Activated naive CD4-positive, alpha-beta T cell treated with anti-CD3 and anti-CD28 coated beads, Interleukin-2, amount 10 ng/mL, durations not matched to agents 7 days and 5 days (primary cell): ENCODE results near the gene CYS1.
A peak's percentile ranks its signal among the peaks of the same experiment; 100 is the strongest.

ENCODE experiments used
- CTCF ChIA-PET: fragments of 350-600 bp; sonication (Branson Sonifier 250); formaldehyde crosslinking; loops from one replicate; lab custom pipeline; 2021; ENCODE audit warnings: antibody characterized with exemption; lab: Charles Lee
- DNase-seq: peaks from one replicate; pipeline ENCODE4 v3.0.0-alpha.2; 2020
- H3K27ac Mint-ChIP-seq: one replicate; pipeline ENCODE4 v1.8.0; 2021; ENCODE audit warnings: mild to moderate bottlenecking, moderate library complexity, mixed read lengths
- H3K27me3 Mint-ChIP-seq: one replicate; pipeline ENCODE4 v1.8.0; 2021; ENCODE audit warnings: mild to moderate bottlenecking, mixed read lengths
- H3K36me3 Mint-ChIP-seq: one replicate; pipeline ENCODE4 v1.8.0; 2021; ENCODE audit warnings: mixed read lengths
- H3K4me1 Mint-ChIP-seq: one replicate; pipeline ENCODE4 v1.8.0; 2021; ENCODE audit warnings: mixed read lengths
- H3K4me3 Mint-ChIP-seq: one replicate; pipeline ENCODE4 v1.8.0; 2021; ENCODE audit warnings: mild to moderate bottlenecking, moderate library complexity, mixed read lengths
- H3K9me3 Mint-ChIP-seq: one replicate; pipeline ENCODE4 v1.8.0; 2021; ENCODE audit warnings: mixed read lengths

CYS1 gene

GRCh38 chr2:10079870-10080535, at the start of gene CYS1:
TSS of gene CYS1 (minus strand) at chr2:10080411. CDS start at chr2:10080223, 188 bp downstream.
- H3K27ac Mint-ChIP-seq = peak within 1 kb of the TSS; percentile 53
- no peaks in the 10 kb centered on the region for H3K36me3 Mint-ChIP-seq
- DNase-seq = peak; percentile 41
- H3K27me3 Mint-ChIP-seq = peaks cover 91% of the 10 kb centered on the region
- no peaks in the 10 kb centered on the region for H3K9me3 Mint-ChIP-seq
- CTCF ChIA-PET = interaction anchor here (0.7 to 2.0 kb wide), 5 partner anchors 10 to 361 kb away, joined by 3 to 9 read pairs (median 5); no protein-coding TSS in a partner anchor
- H3K4me1 Mint-ChIP-seq = peaks cover 17% of the 10 kb centered on the region
- H3K4me3 Mint-ChIP-seq = peak within 1 kb of the TSS; percentile 67

GRCh38 chr2:10129490-10129889, 49.3 kb upstream of the CYS1 start:
- Mint-ChIP-seq H3K27ac (peak overlapping the region; percentile 82), H3K4me1 (peaks cover 78% of the 10 kb centered on the region), H3K4me3 (no peak overlapping the region), H3K27me3 (no peaks in the 10 kb centered on the region), H3K9me3 (no peaks in the 10 kb centered on the region), H3K36me3 (peaks cover 74% of the 10 kb centered on the region)
- CTCF ChIA-PET = interaction anchor here (0.6 to 2.3 kb wide), 5 partner anchors 11 to 305 kb away, joined by 3 to 11 read pairs (median 7); no protein-coding TSS in a partner anchor
- DNase-seq = no peak

GRCh38 chr2:10128420-10128819, 48.2 kb upstream of the CYS1 start:
- Mint-ChIP-seq H3K4me1 (peaks cover 84% of the 10 kb centered on the region), H3K27me3 (no peaks in the 10 kb centered on the region), H3K36me3 (peaks cover 81% of the 10 kb centered on the region), H3K27ac (peak overlapping the region; percentile 82), H3K9me3 (no peaks in the 10 kb centered on the region), H3K4me3 (peak overlapping the region; percentile 54)
- no peak for DNase-seq
- CTCF ChIA-PET = interaction anchor here (0.8 to 2.3 kb wide), 6 partner anchors 9 to 281 kb away, joined by 3 to 11 read pairs (median 6); no protein-coding TSS in a partner anchor

GRCh38 chr2:10126632-10127026, 46.4 kb upstream of the CYS1 start:
- CTCF ChIA-PET = interaction anchor here (0.7 to 5.1 kb wide), 5 partner anchors 11 to 308 kb away, joined by 3 to 47 read pairs (median 27); no protein-coding TSS in a partner anchor
- peaks cover 79% of the 10 kb centered on the region for H3K4me1 Mint-ChIP-seq
- DNase-seq = no peak
- H3K27ac Mint-ChIP-seq = peak overlapping the region; percentile 65
- H3K4me3 Mint-ChIP-seq = peak overlapping the region; percentile 84
- no peaks in the 10 kb centered on the region for H3K27me3 Mint-ChIP-seq
- peaks cover 73% of the 10 kb centered on the region for H3K36me3 Mint-ChIP-seq
- H3K9me3 Mint-ChIP-seq = no peaks in the 10 kb centered on the region

GRCh38 chr2:10125842-10126631, 45.8 kb upstream of the CYS1 start:
- Mint-ChIP-seq H3K27ac (peak overlapping the region; percentile 87), H3K9me3 (no peaks in the 10 kb centered on the region), H3K4me1 (peaks cover 81% of the 10 kb centered on the region), H3K27me3 (no peaks in the 10 kb centered on the region), H3K36me3 (peaks cover 72% of the 10 kb centered on the region), H3K4me3 (peak overlapping the region; percentile 84)
- CTCF ChIA-PET = interaction anchor here (0.7 to 5.1 kb wide), 7 partner anchors 11 to 309 kb away, joined by 3 to 47 read pairs (median 5); no protein-coding TSS in a partner anchor
- no peak for DNase-seq

- Mint-ChIP-seq H3K36me3 (peaks cover 62% of the 10 kb centered on the region), H3K4me3 (peak overlapping the region; percentile 84), H3K9me3 (no peaks in the 10 kb centered on the region), H3K27ac (peak overlapping the region; percentile 87), H3K4me1 (peaks cover 78% of the 10 kb centered on the region), H3K27me3 (no peaks in the 10 kb centered on the region)
- DNase-seq = peak; percentile 65
- CTCF ChIA-PET = interaction anchor here (1.1 to 5.1 kb wide), 14 partner anchors 12 to 310 kb away, joined by 3 to 47 read pairs (median 4); no protein-coding TSS in a partner anchor
These were observed 44.4 kb upstream of the CYS1 start for GRCh38 chr2:10124538-10125045.

GRCh38 chr2:10123281-10123680, 43.1 kb upstream of the CYS1 start:
- CTCF ChIA-PET = interaction anchor here (0.6 to 5.1 kb wide), 7 partner anchors 17 to 312 kb away, joined by 3 to 47 read pairs (median 5); no protein-coding TSS in a partner anchor
- H3K4me1 Mint-ChIP-seq = peaks cover 76% of the 10 kb centered on the region
- H3K36me3 Mint-ChIP-seq = peaks cover 52% of the 10 kb centered on the region
- peak overlapping the region; percentile 87 for H3K27ac Mint-ChIP-seq
- peak; percentile 40 for DNase-seq
- H3K4me3 Mint-ChIP-seq = peak overlapping the region; percentile 84
- H3K27me3 Mint-ChIP-seq = no peaks in the 10 kb centered on the region
- H3K9me3 Mint-ChIP-seq = no peaks in the 10 kb centered on the region

- no peaks in the 10 kb centered on the region for H3K9me3 Mint-ChIP-seq
- CTCF ChIA-PET = interaction anchor here (0.9 to 5.1 kb wide), 3 partner anchors 19 to 312 kb away, joined by 3 to 40 read pairs (median 27); no protein-coding TSS in a partner anchor
- H3K27ac Mint-ChIP-seq = peak within 1 kb of the TSS; percentile 98
- no peaks in the 10 kb centered on the region for H3K27me3 Mint-ChIP-seq
- peak; percentile 96 for DNase-seq
- H3K36me3 Mint-ChIP-seq = peaks cover 48% of the 10 kb centered on the region
- H3K4me1 Mint-ChIP-seq = peaks cover 75% of the 10 kb centered on the region
- peak within 1 kb of the TSS; percentile 95 for H3K4me3 Mint-ChIP-seq
These were observed 42.5 kb upstream of the CYS1 start, which contains the start of gene RRM2 for GRCh38 chr2:10122500-10123280. TSS of gene RRM2 (plus strand) at chr2:10122739. CDS start at chr2:10122799, 60 bp downstream.

- peak overlapping the region; percentile 95 for H3K4me3 Mint-ChIP-seq
- no peaks in the 10 kb centered on the region for H3K27me3 Mint-ChIP-seq
- peak overlapping the region; percentile 98 for H3K27ac Mint-ChIP-seq
- DNase-seq = no peak
- H3K36me3 Mint-ChIP-seq = peaks cover 35% of the 10 kb centered on the region
- H3K9me3 Mint-ChIP-seq = no peaks in the 10 kb centered on the region
- CTCF ChIA-PET = interaction anchor here (1.5 to 4.3 kb wide), 2 partner anchors 49 to 288 kb away, joined by 4 to 52 read pairs; no protein-coding TSS in a partner anchor
- H3K4me1 Mint-ChIP-seq = peaks cover 62% of the 10 kb centered on the region
These were observed 40.8 kb upstream of the CYS1 start for GRCh38 chr2:10120877-10121574.

- Mint-ChIP-seq H3K9me3 (no peaks in the 10 kb centered on the region), H3K4me1 (peaks cover 59% of the 10 kb centered on the region), H3K27me3 (no peaks in the 10 kb centered on the region), H3K27ac (peak overlapping the region; percentile 98), H3K4me3 (peak overlapping the region; percentile 95), H3K36me3 (peaks cover 29% of the 10 kb centered on the region)
- DNase-seq = peak; percentile 98
- CTCF ChIA-PET = interaction anchor here (0.8 to 4.3 kb wide), 4 partner anchors 8 to 288 kb away, joined by 4 to 52 read pairs (median 5); no protein-coding TSS in a partner anchor
These were observed 40.1 kb upstream of the CYS1 start for GRCh38 chr2:10120158-10120876.

GRCh38 chr2:10119601-10120157, 39.5 kb upstream of the CYS1 start:
- Mint-ChIP-seq H3K36me3 (peaks cover 23% of the 10 kb centered on the region), H3K9me3 (no peaks in the 10 kb centered on the region), H3K4me1 (peaks cover 53% of the 10 kb centered on the region), H3K27me3 (no peaks in the 10 kb centered on the region), H3K4me3 (peak overlapping the region; percentile 95), H3K27ac (peak overlapping the region; percentile 98)
- CTCF ChIA-PET = interaction anchor here (0.8 to 4.3 kb wide), 5 partner anchors 9 to 312 kb away, joined by 4 to 52 read pairs (median 6); no protein-coding TSS in a partner anchor
- no peak for DNase-seq

- Mint-ChIP-seq H3K27me3 (no peaks in the 10 kb centered on the region), H3K4me1 (peaks cover 48% of the 10 kb centered on the region), H3K27ac (no peak overlapping the region), H3K4me3 (no peak overlapping the region), H3K36me3 (peaks cover 17% of the 10 kb centered on the region), H3K9me3 (no peaks in the 10 kb centered on the region)
- DNase-seq = no peak
- CTCF ChIA-PET = interaction anchor here (1.2 to 4.3 kb wide), 8 partner anchors 9 to 316 kb away, joined by 3 to 52 read pairs (median 7); no protein-coding TSS in a partner anchor
These were observed 38.8 kb upstream of the CYS1 start for GRCh38 chr2:10119027-10119325.
